Measurements from ENCODE around the gene EMX2.

Gene EMX2

DNA sequence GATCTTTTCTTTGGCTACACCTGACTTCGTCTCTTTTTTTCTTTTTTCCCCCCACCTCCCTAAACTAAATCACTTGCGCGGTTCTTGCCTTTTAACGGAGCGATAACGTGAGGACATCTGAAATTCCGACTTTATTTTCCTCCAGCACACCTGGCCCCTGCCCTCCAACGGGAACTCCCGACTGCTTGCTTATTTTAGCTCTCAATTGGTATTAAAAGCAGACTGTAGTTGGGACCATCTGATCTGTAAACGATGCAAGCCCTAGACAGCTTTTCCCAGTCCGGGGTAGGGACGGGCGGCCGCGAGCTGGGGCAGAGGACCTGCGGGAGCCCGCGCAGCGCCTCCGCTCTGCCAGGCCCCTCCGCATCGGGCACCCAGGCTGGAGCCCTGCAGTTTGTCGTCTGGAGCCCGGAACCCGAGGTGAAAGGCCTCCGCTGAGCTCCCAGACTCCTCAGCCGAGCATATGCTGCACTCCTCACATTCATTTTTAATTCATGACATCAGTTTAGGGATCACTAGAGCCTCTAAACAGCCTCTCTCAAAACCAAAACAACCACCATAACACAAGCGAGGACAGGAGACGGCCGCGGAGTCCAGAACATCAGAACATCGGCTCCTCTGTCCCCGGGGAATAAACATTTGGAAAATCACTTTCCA is 10.0 kb upstream of the EMX2 start:
- DNase-seq: no peak

DNA sequence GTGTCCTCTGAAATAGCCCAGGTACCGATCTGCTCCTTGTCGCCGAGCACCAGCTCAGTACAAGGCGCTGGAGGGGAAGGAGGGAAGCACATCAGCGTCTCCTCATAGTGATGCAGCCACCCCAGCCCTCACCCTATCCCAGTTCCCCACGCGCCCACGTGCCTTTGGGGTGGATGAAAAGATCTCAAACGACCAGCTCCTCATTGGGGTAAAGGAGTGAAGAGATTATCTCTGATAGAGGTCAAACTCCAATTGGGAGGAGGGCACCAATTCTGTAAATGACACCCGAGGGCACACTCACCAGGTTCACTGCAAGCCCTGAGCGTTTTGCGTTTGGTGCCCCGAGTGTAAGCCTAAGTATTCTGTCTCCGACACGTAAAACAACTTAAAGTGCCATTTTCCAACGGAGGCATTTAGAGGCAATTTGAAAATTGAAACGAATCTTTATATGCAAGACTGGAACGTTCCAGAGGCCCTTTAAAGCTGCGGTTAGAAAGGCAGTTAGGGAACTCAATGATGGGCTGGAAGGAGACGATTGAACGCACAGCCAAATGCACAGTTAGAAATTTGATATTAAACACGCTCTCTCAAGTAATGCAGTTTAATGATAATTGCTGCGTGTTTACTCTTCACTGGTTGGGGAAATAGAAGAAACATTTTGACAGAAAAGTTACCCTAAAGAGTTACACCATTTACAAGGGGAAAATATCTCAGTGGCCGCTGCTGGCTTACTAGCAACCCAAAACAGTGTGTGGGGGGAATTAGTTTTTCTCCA is 8.9 kb upstream of the EMX2 start:
- DNase-seq: no peak

DNA sequence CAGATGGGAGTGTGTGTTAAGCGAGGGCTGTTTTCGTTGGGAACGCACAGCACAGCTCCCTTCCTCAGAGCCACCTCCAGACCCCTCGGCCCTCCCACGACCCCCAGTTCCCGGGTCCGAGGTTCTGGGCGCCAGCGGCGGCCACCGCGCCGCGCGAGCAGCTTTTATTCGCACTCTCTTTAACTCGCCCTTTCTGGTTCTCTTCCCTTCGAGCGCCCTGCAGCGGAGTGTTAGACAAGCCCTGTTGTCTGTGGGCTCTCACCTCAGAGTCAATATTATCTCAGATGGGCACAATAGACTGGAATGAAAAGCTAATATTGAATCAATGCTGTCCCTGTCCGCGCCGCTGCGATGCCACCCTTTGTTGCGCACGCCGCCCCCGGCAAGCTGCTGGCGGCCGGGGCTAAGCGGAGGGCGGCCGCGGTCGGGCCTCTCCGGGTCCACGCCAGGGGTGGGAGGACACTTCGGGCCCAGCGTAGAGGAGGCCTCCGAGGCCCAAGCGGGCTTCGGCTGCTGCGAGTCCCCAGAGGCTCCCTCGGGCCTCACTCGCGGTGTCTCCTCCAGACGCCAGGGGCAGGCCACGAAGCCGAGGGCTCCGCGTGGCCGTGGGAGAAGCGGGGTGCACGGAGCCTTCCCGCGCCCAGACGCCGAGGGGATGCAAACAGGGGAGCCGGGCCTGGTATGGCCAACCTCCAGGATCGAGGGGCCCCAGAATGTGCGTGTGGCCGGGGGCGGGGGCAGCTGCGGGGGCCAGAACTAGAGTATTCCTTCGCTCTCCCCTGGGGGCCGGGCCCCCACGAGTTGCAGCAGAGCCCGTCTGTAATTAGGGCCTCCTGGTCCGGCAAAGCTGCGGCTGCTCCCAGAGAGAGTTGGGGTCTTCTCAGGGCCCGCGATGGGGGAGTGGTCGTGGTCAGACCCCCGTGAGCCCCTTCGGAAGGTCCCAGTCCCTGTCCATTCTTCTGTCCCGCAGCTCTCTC is 7.9 kb upstream of the EMX2 start:
- DNase-seq: no peak

DNA sequence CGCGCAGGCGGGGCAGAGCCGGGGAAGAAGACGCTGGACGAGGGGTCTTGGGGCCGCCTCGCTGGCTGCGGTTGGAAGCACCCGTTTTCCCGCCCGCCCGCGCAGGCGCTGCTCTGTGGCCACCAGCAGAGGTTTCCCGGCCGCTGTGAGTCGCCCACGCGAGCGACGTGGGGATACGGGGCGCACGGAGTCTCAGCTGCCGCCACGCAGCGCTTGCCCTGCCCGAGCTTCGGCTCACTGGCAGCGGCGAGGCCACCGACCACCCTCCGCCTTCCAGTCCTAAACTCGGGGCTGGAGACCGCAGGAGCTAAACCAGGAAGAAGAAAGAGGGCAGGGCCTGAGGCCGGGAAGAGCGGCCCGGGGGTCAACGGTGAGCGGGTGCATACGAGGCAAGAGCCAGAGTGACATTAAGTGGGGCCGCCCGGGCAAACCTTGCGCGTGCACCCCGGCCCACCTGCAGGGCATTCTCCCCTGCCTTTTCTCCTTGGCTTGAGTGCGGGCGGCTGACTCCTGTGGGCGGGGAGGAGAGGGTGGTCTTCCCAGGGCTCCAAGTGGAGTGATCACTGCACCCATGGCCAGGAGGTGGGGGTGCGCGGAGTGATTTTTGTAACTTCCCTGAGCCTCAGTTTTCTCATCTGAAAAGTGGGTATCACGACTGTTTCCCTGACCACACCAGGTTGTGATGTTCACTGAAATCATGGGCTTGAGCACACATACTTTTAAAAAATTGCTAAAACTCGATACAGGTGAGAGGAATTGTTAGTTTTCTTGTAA is 7.1 kb upstream of the EMX2 start:
- DNase-seq: no peak

DNA sequence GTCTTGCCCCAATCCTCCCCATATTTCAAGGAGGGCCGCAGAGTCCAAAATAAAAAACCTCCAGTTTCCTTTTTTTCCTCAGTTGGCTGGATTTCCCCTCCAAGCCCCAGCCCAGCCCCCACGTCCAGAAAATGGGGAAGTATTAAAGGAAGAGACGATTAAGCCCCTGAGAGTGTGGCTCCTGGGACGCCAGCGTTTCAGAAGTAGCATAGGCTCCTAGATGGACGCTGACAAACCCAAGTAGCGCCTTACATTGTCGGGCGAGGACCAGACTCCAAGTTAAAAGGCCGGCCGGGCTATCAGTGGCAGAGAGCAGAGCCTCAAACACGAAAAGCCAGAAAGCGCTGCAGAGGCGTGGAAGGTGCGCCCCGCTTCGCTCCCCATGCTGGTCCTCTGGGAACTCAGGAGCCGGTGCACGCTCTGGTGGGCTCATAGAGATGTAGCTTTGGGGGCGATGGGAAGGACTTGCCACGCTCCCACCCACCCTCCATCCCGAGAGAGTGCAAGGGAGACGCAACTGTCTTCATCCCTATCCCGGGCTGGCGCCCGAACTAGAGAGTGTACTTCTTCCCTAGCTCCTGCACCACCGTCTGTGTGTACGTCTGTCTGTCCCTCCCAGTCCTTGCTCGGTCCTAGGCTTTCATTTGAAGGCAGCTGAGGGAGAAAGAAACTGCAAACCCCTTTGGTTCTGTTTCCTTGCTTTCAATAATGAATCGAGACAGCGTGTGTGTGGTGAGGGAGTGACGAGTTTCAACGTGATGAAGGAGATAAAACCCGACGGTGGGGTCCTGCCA is 6.3 kb upstream of the EMX2 start:
- no peak for DNase-seq

DNA sequence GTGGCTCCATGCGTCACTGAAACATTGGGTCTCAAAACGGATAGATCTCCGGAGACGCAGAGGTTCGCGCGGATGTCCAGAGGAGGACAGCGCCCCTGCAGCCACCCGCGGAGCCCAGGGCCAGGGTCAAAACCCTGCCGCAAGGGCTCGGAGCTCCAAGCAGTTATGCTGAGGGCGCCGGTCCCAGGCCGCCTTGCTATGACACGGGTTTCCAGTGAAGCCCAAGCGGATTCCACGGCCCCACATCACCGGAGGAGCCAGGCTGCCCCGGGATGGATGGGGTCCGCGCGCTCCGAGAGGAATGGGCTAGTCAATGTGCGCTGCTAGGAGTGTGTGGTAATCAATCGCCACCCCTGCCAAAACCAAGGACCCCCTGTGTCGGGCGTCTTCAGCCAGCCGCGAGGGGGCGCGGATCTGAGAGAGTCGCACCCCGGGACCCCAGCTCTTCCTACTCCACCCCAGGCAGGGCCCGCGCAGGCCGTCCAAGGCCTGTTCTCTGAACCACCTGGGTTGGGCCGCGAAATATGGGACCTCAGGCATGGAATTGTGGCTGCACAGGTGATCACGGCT is 5.6 kb upstream of the EMX2 start:
- no peak for DNase-seq

DNA sequence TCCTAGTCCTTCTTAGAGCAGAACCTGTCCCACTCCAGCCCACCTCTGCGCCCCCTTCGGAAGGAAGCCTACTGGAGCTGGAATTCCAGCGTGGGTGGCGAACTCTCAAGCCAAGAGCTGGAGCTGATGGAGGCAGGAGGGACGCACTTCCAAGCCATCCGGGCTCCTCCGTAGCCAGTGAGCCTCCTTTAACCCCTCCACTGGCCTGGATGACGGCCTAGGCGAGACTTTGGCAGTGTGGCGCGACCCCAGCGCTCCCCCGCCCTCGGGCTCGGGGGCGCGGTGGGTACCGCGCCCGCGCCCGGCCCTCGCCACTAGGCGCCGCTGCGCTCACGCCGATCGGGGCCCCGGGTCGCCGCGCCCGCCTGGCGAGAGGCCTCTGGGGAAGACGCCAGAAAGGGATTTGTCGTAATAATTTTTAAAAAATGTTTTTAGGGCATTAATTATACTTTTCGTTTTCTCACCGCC is 5.1 kb upstream of the EMX2 start:
- no peak for DNase-seq

DNA sequence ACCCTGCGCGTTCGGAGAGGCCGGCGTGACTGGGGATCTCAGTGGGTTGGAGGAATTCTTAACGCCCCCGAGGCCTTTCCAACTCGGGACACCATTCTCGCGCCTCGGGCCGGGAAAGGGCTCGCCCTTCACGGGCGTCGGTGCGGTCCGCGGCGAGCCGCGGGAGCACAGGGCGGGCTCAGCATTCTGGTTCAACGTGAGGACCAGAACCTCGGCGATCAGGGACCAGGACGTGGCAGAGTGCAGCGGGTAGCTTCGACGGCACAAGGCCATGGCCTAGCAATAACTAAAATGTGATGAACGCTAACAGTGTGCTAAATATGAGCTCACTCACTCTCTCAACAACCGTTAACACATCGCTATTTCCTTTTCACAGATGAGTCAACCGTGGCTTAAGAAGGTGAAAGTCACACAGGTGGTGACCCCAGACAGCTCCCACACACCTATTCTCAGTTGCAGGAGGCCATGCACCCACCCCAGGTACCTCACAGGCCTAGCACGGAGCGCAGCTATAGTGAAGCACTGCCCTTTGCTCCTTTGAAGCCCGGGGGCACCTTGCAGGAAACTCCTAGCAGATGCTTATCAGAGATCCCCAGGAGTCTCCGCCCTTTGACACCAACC is 4.5 kb upstream of the EMX2 start:
- DNase-seq: no peak

DNA sequence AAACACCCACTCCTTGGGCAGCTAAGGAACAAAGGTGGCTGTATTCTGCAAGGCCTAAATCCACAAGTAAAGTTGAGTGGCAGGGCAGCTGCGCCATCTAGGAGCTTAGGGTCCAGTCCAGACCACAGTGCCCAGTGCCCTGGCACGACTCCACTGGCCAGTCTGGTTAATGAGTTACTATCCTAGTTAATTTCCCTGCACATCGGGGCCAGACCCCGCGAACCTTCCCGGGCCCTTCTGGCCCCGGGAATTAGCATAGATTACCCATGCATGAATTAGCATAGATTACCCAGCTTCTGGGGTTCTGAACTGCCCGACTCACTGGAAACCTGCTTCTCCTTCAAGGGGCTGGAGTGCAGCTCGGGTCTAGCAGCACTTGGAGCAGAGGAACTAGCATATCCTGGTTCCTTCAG is 3.2 kb upstream of the EMX2 start:
- no peak for DNase-seq

DNA sequence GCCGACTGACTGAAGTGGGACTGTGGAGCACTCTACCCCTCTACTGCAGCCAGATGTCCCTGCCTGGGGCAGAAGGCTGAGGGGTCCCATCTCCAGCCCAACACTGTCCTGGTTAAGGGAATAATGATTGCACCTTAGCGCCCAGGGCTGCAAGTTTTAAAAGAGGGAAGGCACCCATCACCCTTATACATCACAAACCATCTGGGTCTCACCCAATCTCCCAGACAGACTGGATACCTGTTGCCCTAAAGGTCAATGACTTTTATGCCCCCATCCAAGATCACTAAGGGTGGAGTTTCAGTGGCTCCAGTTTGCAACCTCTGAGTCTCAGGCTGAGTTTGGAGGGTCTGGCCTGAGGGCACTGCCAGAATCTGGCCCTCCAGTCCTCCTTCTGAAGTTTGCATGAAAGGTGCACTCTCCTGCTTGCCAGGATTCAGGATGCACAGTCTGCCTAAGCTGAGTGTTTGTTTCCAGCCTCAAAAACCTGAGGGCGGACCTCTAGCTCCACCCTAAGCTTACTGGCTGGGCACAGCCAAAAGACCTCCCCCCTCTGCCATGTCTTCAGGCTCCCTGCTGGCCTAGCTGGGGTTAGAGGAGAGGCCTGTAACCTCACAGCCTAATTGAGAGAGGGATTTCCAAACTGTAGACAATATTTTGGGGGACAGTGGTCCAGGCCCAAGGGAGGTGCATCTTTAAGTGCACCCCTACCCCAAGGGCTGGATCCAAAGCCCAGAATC is 2.5 kb upstream of the EMX2 start:
- no peak for DNase-seq

DNA sequence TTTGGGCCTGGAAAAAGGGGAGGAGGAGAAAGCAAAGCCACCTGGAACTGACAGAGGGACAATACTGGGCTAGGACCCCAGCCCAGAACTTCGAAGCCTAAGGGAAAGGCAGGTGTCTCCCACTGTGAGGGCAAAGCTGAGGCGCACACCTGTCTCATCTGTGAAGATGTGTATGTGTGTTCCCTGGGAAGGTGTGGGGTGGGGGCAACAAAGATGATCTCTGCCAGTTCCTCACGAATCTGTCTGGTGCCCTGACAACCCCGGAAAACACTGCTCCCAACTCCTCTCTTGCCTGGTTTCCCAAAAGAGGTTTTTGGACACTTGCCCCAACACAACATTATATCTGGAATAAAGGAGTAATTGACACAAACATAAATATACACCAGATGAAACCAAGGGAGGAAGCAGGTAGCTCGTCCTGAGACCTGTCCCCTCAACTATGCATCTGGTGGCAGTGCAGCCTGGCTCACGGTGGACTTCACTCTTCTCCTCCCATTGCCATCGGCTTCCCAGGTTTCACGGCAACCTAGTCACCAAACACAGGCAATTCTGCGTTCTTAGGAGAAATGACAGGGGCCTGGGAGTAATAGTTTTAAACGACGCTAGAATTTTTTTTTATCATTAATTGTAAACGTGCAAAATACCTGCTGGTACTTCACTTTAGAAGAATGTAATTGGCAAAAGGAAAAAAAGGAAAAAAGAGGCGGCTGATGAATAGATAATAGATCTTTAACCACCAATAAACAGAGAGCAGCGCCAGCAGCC is 1.7 kb upstream of the EMX2 start:
- no peak for DNase-seq

DNA sequence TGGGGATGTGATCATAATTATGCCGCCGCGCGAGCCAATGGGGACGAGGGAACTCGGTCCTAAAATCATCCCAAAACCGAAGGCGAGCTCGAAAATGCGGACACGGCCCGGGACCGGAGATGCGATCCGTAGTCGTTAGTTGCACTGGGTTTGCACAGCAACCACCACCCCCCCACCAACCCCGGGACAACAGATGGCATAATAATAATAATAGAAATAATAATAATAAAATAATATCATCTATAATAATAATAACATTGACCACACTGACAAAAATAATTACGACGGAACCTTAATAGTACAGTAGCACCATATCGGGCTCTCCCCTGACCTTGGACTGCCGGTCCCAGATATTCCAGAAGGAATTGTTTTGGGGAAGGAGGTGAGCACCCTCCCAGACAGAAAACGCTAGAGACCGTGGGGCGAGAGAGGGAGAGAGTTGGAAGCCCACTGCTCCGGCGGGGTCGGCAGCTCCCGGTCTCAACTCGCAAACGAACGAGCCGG is 1.1 kb upstream of the EMX2 start:
- DNase-seq: no peak

DNA sequence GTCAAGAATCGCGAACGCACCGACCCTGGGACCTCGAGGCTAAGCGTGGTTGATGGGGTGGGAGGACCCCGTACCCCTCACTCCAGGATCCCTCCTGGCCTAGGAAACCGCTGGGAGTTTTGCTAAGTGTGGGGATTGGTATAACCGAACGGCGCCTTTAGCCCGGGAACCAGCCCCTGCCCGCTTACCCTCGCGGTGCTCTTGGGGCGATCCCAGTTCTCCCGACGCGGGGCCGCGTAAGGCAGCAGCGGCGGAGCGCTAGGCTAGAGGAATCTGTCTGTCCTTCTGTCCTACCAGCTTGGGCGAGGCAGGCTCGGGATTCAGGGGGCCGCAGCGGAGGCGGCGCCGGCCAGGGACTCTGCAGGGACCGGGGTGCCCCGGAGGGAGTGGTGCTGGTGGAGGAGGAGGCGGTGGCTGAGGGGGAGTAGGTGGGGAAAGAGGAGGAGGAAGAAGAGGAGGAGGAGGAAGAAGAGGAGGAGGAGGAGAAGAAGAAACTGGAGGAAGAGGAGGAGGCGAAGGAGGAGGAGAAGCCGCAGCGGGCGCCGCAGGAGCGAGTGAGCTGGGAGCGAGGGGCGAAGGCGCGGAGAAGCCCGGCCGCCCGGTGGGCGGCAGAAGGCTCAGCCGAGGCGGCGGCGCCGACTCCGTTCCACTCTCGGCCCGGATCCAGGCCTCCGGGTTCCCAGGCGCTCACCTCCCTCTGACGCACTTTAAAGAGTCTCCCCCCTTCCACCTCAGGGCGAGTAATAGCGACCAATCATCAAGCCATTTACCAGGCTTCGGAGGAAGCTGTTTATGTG is 439 bp upstream of the EMX2 start:
- no peak for DNase-seq

DNA sequence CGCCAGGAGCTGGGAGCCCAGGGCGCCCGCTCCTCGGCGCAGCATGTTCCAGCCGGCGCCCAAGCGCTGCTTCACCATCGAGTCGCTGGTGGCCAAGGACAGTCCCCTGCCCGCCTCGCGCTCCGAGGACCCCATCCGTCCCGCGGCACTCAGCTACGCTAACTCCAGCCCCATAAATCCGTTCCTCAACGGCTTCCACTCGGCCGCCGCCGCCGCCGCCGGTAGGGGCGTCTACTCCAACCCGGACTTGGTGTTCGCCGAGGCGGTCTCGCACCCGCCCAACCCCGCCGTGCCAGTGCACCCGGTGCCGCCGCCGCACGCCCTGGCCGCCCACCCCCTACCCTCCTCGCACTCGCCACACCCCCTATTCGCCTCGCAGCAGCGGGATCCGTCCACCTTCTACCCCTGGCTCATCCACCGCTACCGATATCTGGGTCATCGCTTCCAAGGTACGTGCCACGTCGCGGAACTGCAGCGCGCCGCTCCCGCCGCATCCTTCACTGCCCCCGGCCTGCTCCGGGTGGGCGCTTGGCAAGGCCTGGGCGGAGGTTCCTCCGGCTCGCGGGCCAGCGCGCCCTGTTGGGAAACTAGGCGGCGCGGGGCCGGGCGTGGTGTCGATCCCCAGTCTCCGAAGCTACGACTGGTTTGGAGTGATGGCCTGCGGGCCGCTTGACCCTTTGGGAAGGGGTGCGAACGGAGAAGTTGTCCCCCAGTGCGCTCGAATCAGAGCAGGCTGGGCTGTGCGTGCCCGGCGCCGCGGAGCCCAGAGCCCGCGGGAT is 868 bp downstream of the EMX2 start:
- DNase-seq: no peak

DNA sequence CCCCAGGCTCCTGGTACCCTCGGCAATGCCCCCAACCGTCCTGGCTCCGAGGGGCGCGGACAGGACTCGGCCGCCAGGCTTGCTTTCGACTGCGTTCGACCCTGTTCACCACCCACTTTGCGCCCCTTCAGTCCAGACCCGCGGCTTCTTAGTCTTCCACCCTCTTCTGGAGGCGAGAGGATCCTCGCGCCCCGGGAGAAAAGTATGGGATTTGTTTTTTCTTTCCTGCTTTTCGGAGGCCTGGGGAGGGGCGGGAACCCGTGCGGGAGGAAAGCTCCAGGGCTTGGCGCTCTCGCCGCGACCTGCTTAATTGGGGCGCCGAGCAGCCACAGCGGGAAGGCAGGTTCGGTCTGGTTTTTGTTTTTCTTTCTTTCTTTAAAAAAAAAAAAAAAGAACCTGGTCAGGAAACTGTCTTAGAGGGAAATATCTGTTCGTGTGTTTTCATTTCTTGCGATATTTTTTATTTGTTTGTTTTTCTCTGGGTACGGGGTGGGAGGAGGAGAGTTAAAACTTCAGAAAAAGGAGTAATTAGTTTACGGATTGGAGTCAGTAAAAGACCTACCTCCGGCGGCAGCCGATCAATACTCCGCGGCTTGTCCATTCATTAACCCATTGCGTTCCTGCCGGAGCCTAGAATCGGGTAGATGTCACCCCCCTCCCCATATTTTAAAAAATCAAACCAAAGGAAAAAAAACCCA is 1.6 kb downstream of the EMX2 start:
- DNase-seq: no peak

DNA sequence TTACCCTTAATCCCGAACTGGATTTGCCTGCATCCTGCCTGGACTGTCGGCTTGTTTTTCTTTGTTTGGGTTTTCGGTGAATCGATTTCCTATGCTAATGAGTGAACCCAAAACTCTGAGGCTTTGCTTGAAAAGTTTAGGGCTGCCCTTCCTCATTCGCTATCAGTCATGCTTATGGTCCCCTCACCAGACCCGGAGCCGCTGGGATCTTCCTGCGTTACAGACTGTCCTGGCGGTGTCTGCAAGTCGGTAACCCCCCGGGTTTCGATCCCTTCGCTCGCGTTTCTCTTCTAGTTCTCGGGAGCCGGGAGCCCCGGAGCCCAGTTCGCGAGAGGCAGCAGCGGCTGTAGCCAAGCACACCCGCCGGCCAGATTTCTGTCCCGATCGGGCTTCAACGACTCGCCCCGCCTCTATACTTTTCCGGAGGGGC is 2.2 kb downstream of the EMX2 start:
- DNase-seq: no peak
